Measurements from ENCODE around the gene LDLRAD4. TPM values are rescaled to one million over a fixed set of nuclear protein-coding genes. Genes with fewer than 3 reads are reported as not detected.
A peak's percentile ranks its signal among the peaks of the same experiment; 100 is the strongest.
"Not testable (repeated sequence)": the region's sequence is repeated elsewhere in the genome, so short reads cannot be mapped to it uniquely, and the experiment has no call there.

The LDLRAD4 gene
- total RNA-seq, 2 donors from 2014 or later, result 11.7 to 17.0 TPM

GRCh38 chr18:13260935-13261640, 42.5 kb downstream of the LDLRAD4 start:
- no peak for TF ChIP-seq CTCF (IDR thresholded peaks at IDR 0.05)
- intact Hi-C loops (cut with DNase I), result no loop called here
- Histone ChIP-seq H3K27me3 (no peaks in the 10 kb centered on the region), H3K4me3 (no peak overlapping the region), H3K27ac (no peak overlapping the region), H3K9me3 (no peaks in the 10 kb centered on the region), H3K9ac (ENCODE audit: low read depth in 2 of 2, low read length in 2 of 2) (peak overlapping the region in 1 of 2 donors; percentile 45), H3K36me3 (no peaks in the 10 kb centered on the region), H3K4me1 (no peaks in the 10 kb centered on the region)
- no peak for DNase-seq

GRCh38 chr18:13261661-13262357, 43.2 kb downstream of the LDLRAD4 start:
- Histone ChIP-seq H3K4me1 (no peaks in the 10 kb centered on the region), H3K36me3 (no peaks in the 10 kb centered on the region), H3K9ac (ENCODE audit: low read depth in 2 of 2, low read length in 2 of 2) (no peak overlapping the region), H3K27ac (no peak overlapping the region), H3K27me3 (no peaks in the 10 kb centered on the region), H3K4me3 (no peak overlapping the region), H3K9me3 (no peaks in the 10 kb centered on the region)
- TF ChIP-seq CTCF (IDR thresholded peaks at IDR 0.05), result no peak
- intact Hi-C loops (cut with DNase I), result no loop called here
- DNase-seq, result no peak

GRCh38 chr18:13262358-13262680, 43.8 kb downstream of the LDLRAD4 start:
- H3K9ac ChIP-seq (ENCODE audit: low read depth in 2 of 2, low read length in 2 of 2); H3K9me3 ChIP-seq; intact Hi-C loops (cut with DNase I); H3K36me3 ChIP-seq; H3K27me3 ChIP-seq; H3K27ac ChIP-seq; H3K4me1 ChIP-seq; H3K4me3 ChIP-seq; DNase-seq: not testable (repeated sequence)

GRCh38 chr18:13262839-13263691, 44.5 kb downstream of the LDLRAD4 start:
- Histone ChIP-seq H3K9me3 (no peaks in the 10 kb centered on the region), H3K27me3 (no peaks in the 10 kb centered on the region), H3K9ac (ENCODE audit: low read depth in 2 of 2, low read length in 2 of 2) (no peak overlapping the region), H3K27ac (no peak overlapping the region), H3K4me3 (no peak overlapping the region), H3K4me1 (no peaks in the 10 kb centered on the region), H3K36me3 (no peaks in the 10 kb centered on the region)
- no peak for DNase-seq
- intact Hi-C loops (cut with DNase I), result no loop called here
- no peak for TF ChIP-seq CTCF (IDR thresholded peaks at IDR 0.05)

- no peak overlapping the region for H3K27ac ChIP-seq
- H3K27me3 ChIP-seq, result no peaks in the 10 kb centered on the region
- TF ChIP-seq CTCF (IDR thresholded peaks at IDR 0.05), result no peak
- no peak for DNase-seq
- H3K9ac ChIP-seq (ENCODE audit: low read depth in 2 of 2, low read length in 2 of 2), result no peak overlapping the region
- H3K4me3 ChIP-seq, result no peak overlapping the region
- H3K4me1 ChIP-seq, result no peaks in the 10 kb centered on the region
- intact Hi-C loops (cut with DNase I), result no loop called here
- H3K36me3 ChIP-seq, result no peaks in the 10 kb centered on the region
- no peaks in the 10 kb centered on the region for H3K9me3 ChIP-seq
Observed at GRCh38 chr18:13264091-13265007, 45.8 kb downstream of the LDLRAD4 start.
